Stimulated activated CD4-positive, alpha-beta T cell treated with anti-CD3 and anti-CD28 coated beads, Interleukin-4, amount 100 ng/mL, for 4 hours (primary cell): ENCODE results near the gene NDUFAF8.

Source experiments
- DNase-seq, 2 experiments: peaks; one replicate each; pipeline ENCODE4 v3.0.0-alpha.2; 2020

NDUFAF8 gene

DNA sequence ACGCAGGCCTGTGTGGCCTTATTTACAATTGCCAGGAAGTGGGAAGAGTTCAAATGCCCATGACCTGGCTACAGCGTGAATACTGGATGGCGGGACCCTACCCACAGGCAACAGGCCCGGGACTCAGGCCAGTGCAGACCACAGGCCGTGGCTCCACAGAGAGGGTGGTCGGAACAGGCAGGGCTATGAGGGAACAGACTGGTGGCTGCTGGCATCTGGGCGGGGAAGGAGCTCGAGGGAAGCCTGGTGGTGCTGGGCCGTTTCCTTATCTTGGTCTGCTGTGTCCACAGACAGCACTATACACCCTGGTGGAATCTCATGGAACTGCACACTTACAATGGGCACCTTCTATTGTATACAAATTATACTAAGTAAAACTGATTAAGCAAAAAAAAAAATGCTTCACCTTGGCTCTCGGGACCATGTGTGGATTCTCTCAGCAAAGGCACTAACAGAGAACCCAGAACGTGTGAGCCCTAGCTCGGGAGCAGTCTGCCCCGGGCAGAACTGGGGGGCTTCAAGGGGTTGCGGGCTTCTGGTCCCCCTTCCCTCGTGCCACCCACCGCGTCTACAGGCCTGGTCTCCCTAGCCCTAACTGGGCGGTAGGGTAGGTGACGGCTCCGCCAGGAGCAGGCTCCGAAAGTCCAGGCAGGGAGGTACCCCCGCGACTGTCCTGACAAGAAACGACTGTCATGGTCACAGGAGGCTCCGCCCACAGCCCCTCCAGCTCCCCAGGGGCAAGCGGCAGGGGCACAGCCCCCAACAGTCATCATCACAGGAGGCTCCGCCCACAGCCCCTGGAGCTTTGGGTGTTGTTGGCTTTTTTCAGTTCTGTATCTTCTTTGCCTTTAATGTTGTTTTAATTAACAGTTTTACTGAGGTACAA, 38.2 kb upstream of the NDUFAF8 start:
- no peak for DNase-seq

DNA sequence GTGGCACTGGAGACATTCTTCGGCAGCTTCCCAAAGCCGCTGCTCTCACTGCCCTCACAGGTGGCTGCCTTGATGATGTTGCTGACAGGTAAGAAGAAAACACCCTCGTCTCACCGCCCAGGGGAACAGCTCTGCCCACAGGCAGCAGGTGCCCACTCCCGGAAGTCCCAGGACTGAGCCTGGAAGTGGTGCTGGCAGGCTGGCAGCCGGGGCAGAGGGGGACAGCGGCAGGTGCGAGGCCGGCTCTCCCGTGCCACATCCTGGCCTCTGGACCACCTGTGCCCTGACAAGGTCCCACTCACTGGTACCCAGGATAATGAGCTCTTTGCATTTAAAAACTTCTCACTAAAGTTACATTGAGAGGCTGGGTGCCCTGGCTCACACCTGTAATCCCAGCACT, 36.8 kb upstream of the NDUFAF8 start:
- no peak for DNase-seq

DNA sequence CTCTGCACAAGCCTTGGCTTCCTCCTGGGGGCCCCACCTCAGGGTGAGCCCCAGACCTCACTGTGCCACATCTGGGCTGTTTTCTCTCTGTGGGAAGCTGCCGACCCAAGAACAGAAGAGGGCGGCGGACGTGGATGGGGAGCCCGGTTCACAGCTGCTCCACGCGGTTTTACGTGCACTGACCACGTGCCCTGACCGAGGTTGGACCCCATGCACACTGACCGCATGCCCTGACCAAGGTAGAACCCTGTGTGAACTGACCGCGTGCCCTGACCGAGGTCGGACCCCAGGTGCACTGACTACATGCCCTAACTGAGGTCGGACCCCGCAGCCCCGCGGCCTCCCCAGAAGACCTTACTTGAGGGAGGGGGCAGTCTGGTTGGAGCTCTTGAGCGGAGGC, 36.0 kb upstream of the NDUFAF8 start:
- no peak for DNase-seq

DNA sequence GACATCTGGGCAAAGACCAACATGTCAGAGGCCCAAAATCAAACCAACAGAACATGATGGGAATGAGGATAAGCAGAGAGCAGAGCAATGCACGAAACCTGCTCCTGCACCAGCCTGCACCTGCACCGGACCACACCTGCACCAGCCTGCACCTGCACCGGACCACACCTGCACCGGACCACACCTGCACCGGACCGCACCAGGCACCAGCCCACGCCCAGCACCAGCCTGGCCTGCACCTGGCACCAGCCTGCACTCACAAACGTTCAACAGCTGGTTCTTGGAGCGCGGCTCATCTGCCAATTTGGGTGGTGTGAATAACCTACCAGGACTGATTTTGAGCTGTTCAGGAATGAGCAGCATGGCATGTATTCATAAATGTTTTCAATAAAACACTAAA, 34.5 kb upstream of the NDUFAF8 start:
- no peak for DNase-seq

DNA sequence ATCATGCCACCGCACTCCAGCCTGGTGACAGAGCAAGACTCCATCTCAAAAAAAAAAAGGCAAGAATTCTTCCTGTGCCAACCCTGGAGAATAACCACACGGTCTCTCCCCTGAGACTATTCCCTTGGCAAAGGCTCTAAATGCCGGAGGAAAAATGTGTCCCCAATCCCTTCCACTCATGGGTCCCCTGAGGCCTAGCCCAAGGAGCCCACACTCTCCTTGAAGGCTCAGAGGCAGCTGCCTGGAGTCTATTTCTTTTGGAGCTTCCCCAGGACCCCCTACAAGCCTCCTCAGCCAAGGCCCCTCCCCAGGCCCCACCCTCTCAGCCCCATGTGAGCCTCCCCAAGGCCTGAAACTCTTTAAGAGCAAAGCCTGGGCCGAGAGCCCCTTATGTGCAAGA, 33.0 kb upstream of the NDUFAF8 start:
- no peak for DNase-seq

DNA sequence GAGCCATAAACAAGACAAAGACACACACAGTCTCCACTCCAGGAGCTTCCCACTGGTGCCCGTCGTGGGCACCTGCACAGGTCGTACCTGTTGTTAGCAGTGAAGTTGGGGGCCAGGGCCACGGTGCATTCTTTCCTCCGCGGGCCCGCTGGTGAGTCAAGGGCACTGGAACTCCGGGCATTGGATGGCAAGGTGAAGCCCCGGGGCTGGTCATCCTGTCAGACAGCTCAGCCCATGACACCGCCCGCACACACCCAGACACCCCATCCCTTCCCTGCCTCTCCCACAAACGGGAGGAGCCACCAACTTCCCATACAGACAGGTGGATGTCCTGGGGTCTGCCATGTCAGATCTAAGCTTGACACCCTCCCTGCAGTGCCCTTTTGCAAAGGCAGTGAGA, 32.5 kb upstream of the NDUFAF8 start:
- no peak for DNase-seq

DNA sequence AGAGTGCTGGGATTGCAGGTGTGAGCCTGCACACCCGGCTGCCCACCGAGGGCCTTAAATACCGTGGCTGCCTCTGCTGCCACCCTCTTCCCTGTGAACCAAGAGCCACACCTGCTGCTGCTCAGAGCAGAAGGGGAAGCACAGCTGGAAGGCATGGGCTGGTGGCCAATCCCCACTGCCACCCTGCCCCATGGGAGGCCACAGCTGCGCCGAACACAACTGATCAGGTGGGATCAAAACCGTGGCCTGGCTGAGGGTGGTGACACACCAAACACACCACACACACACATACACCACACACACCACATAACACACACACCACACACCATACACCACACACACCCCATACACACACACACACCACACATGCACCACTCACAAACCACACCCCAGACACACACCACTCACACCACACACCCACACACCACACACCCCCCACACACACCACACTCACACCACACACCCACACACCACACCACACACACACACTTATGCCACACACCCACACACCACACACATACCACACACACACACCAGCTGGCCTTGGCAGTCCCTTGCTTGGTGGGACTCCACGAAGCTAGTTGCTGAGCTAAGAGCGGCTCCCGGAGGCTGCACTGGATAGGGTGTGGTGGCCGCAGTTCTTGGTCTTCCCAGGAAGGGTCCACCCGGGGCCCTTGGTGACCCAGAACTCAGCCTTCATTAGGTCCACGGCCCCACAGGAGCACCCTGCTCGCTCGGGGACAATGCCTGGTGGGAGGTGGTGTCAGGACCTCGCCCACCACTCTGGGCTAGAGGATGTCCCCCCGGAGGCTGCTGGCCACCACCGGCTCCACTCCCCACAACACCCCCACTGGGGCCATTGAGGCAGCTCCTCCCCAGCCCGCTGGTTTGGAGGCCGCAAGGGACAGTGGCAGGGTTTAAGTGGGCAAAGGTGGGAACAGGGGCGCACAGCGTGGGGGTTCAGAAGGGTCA, 31.2 kb upstream of the NDUFAF8 start:
- no peak for DNase-seq

DNA sequence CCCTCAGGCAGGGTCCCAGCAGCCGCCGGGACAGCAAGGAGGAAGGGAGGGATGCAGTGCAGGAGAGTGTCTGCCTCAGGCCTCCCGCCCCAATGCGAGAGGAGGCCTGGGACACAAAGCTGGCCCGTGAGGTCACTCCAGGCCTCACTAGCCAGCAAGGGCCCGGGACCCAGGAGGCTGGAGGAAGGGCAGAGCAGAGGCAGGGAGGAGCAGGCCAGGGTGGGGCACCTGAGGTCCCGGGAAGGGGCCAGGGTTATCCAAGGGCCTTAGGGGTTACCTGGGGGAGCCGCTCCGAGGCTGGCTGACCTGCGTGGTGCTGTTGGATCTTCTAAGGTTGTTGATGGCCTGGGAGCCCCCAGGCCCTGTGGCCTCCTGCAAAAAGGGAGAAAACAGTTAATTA, 30.5 kb upstream of the NDUFAF8 start:
- DNase-seq = no peak

DNA sequence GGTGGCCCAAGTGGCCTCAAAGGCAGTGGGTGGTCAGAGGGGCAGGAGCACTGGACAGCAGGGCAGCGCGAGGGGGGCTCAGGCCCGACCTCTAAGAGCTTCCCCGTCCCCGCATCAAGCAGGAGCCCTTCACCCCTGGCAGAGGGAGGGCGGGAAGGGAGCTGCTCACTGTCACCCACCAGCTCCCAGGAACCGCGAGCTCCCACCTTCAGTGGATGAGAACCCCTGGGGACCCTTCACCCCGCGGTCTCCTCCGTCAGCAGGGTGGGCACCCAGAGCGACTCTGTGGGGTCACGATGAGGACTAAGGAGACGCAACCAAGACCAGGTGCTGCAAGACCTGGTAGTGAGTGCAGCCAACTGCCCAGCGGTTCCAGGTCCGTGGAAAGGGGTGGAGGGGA, 30.0 kb upstream of the NDUFAF8 start:
- DNase-seq = no peak

DNA sequence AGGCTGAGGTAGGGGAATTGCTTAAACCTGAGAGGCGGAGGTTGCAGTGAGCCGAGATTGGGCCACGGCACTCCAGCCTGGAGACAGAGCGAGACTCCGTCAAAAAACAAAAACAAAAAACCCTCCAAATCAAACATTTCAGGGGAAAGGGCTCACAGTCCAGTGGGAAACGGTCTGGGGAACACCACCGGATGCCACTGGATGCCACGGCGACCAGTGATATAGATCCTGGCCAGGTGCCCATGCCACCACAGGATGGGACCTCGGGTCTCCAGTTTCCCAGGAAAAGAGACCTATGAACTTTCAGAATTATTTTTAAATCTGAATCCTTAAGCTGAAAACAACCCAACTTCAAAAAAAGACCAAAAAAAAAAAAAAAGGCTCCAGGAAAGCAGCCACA, 28.7 kb upstream of the NDUFAF8 start:
- DNase-seq = no peak

DNA sequence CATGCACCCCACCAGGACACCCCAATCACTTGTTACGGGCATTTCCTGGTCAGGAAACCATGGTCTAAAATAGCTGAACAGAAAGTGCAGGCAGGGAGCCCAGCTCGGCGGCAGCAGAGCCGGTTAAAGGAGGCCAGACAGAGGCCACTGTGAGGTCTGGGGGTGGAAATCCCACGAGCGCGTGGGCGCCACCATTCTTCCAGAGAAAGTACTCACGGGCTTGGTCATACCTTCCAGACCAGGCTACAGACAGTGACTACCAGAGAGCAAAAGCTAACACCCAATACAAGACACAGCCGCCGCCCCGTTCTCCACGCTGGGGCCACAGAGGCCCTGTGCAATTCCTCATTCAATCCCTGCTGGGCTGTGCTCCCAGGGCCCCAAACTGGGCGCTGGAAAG, 28.2 kb upstream of the NDUFAF8 start:
- DNase-seq = no peak

DNA sequence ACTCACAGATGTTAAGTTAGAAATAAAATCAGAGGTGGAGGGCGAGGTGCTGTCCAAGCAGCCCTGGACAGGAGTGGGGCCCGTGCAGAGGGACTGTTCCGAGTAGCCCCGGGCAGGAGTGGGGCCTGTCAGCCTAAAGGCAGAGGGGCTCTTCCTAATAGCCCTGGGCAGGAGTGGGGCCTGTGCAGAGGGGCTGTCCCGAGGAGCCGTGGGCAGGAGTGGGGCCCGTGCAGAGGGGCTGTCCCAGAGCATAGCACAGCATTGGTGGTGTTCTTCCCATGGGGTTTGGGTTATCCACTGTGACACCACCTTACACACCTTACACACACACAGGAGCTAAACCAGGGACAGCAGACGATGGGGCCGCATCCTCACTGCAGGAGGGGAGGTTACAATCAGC, 26.8 kb upstream of the NDUFAF8 start:
- DNase-seq = no peak

DNA sequence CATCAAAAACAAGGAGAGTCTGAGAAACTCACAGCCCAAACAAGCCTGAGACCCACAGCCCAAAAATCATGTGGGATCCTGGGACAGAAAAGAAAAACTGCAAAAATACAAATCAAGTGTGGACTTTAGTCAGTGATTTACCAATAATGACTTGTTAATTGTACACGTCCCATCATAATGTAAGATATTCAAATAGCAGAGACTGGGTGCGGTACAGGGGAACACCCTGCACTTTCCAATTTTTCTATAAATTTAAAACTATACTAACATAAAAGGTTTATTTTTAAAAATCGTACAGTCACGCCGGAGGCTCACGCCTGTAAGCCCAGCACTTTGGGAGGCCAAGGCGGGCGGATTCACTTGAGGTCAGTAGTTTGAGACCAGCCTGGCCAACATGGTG, 25.1 kb upstream of the NDUFAF8 start:
- no peak for DNase-seq

DNA sequence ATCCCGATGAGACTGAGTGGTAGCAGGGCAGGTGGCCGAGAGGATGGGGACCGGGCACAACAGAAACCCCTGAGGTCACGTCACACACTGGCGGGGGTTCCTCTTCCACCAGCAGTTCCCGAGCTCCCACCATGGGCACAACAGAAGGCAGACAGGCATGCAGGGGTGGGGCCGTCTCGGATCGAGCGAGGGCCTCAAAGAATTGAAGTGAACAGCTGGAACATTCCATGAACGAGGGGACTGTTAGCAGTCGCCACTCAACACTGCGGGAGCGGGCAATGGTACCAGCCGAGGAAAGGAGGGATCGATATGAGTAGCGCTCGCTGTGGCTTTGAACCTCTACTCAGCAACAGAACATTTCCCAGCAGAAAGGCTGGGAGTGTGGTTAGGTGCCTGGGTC, 21.6 kb upstream of the NDUFAF8 start:
- no peak for DNase-seq

DNA sequence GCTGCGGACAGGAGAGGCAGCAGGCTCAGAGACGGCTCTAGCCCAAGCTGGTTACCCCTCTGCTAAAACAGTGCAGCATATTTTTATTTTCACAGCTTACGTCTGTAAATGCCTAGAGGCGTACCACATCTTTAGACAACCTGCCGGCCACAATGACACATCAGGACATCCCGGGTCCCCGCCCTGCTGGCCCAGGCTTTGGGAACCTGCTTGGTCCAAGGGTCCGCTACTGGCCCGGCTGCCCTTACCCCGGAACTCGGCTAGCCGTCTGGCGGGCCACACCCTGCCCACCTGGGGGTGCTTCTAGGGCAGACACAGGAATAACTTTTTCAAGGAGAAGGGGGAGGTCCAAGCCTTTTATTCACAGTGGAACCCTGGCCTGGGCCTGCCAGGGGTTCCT, 20.7 kb upstream of the NDUFAF8 start:
- DNase-seq = no peak

DNA sequence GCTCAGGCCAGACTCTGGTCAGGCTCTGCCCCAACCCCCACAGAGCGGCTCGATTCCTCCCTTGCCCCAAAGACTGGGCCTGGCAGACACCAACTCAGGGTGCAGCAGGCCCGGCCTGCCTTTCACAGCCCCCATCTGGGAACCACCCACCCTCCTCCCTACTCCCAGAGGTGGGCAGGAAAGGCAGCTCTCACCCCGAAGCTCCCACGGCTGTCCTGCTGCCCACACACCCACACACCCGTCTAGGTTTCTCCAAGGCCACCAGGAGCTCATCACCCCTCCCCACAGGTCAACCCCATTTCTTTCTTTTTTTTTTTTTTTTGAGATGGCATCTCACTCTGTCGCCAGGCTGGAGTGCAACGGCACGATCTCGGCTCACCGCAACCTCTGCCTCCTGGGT, 20.1 kb upstream of the NDUFAF8 start:
- DNase-seq = no peak

DNA sequence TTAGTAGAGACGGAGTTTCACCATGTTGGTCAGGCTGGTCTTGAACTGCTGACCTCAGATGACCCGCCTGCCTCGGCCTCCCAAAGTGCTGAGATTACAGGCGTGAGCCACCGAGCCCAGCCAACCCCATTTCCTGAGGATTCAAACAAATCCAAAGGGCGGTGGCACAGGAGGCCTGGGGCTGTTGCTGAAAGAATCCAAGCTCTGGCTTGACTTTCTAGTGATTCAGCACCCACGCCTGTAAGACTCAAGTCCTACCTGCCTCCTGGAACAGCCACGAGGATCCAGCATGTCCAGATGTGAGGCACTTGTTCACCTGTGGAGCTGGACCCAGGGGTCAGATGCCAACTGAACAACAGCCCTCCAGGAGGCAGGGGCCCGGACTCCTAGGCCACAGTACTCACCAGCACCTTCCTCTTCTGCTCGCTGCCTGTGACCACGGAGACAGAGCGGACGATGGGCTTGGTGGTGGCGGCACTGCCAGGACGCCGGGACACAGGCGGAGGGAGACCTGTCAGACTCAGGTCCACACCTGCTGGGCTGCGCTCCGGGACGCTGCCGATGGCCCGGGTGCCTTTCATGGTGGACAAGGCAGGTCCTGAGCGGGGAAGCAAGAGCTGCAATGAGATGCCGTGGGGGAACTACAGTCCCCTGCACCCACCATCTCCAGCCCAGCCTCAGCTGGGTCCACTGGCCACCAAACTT, 19.5 kb upstream of the NDUFAF8 start:
- no peak for DNase-seq

DNA sequence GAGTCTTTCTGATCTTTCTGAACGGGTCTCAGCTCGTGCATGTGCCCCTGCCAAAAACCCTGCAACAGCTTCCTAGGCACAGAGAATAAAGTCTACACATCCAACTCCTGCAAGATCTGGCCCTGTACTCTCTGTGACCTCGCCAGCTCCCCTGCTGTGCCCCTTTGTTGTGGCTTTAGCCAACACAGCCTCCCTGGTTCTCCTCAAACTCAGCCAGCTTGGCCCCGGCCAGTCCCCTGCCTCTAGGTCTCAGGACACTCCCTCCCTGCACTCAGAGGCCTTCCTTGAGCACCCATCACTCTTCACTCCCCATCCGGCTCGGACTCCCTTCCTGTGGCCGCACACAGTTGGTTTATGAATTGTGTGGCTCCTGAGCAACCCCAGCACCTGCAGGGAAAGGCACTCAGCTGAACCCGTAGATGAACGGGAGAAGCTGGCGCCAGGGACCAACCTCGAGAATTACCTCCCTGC, 17.7 kb upstream of the NDUFAF8 start:
- no peak for DNase-seq

DNA sequence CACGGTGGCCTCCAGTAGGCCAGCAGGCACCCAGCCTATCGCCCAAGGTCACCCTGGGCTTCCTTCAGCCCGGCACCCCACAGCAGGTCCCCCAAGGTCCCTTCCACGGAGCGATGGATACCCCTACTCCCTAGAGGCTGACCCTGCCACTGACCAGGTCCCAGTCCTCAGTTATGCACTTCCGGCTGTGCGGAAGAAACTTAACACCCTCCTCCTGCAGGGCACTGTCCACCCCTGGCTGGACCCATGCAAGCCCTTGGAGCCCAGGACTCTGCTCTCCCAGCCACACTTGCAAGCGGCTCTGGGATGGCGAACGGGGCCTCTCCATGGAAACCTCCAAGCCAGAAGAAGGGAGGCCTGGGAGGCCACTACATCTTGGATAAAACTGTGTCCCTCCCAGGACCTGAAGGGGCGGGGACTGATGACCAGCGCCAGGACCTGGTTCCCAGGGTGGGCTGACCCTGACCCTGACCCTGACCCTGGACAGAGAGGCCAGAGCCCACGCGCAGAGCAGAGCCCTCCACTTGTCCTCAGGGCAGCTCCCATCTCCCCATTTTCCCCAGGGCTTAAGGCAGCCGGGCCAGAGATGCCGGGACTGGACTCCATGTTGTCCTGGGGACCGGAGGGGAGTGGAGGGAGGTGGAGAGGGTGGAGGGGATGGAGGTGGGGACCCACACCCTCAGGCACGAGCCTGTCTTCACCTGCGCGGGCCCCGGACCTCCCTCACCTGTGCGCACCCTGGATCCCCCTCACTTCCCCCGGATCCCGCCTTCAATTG, 17.1 kb upstream of the NDUFAF8 start:
- DNase-seq = no peak

DNA sequence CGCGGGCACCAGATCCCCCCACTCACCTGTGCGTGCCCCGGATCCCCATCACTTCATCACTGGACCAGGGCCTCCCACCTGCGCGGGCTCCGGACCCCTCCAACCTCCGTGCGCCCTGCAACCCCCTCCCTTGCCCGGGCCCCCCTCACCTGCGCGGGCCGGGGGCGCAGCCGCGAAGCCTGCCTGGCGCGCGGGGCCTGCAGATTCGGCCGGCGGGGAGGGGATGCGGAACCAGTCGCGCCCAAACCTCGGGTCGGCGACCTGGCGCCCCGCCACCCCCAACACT, 16.6 kb upstream of the NDUFAF8 start:
- no peak for DNase-seq

DNA sequence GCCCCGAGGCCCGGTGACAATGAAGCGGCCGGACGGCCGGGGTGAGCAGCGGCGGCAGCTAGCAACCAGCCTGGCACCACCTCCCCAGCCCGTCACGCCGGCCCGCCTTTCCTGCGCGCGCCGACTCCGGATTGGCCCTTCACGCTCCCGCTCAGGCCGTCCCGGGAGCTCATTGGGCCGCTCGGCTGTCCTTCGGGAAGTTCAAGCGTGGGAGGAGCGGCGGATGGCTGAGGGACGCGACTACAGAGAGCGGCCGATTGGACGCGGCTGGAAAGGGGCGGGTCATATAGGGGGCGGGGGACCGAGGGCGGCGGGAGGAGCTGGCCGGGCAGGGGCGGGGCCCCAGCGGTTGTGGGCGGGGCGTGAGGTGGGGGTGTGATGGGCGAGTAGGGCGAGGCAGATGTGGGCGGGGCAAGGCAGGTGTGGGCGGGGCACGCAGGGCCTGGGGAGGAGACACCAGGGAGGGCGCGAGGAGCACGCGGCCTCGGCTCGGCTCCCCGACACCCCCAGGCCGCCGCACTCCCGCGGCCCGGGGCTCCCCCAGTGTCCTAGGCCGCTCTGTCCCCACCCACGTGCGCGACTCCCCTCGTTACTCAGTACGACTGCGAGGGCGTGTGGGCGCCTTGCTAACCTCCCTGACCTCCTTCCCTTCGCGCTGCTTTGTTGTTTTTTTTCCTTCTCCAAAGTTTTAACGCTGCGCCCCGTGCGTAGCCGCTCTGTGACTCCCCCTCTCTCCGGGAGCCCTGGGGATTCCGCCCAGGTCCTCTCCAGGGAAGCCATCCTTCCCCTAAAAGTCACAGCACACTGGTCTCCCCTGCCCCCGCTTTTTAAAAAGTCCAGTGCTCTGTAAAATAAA, 16.0 kb upstream of the NDUFAF8 start, which contains the start of gene CEP131:
Gene CEP131, minus strand, starts transcription at position 60 of the 856 bp plus-strand sequence. CDS start 2,909 bp downstream, outside the sequence.
- peak; percentile 98 to 100 for DNase-seq

DNA sequence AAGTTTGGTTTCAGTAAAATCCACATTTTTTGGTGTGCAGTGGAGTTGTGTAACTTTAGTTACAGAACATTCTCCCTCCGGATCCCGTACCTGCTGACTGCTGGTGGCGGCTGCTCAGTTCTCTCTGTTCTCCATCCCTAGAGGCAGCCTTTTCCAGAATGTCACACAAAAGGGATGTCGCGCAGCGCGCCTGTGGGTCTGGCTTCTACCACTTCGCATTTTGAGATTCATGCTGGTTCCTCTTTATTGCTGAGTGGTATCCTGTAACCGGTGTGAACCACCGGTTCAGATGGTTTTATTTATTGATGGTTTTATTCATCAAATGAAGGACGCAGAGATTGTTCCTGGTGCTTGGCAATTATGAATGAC, 15.4 kb upstream of the NDUFAF8 start:
- DNase-seq = no peak
